B cell (primary cell): ENCODE data around the gene FRMD4A.

Source experiments
- EZH2 ChIP-seq: IDR thresholded peaks from 2 replicates; pipeline ENCODE4 v1.6.1; 2012; ENCODE audit warnings: borderline replicate concordance, low read depth, mild to moderate bottlenecking, moderate library complexity, low read length; ENCODE audit not compliant: insufficient read depth, poor library complexity, severe bottlenecking
- TF ChIP-seq, protein P1 (sequence below): fragments of 200-600 bp; IDR thresholded peaks from one replicate; pipeline ENCODE4 v1.8.0; 2022; ENCODE audit warnings: antibody characterized with exemption, mild to moderate bottlenecking

DNA sequence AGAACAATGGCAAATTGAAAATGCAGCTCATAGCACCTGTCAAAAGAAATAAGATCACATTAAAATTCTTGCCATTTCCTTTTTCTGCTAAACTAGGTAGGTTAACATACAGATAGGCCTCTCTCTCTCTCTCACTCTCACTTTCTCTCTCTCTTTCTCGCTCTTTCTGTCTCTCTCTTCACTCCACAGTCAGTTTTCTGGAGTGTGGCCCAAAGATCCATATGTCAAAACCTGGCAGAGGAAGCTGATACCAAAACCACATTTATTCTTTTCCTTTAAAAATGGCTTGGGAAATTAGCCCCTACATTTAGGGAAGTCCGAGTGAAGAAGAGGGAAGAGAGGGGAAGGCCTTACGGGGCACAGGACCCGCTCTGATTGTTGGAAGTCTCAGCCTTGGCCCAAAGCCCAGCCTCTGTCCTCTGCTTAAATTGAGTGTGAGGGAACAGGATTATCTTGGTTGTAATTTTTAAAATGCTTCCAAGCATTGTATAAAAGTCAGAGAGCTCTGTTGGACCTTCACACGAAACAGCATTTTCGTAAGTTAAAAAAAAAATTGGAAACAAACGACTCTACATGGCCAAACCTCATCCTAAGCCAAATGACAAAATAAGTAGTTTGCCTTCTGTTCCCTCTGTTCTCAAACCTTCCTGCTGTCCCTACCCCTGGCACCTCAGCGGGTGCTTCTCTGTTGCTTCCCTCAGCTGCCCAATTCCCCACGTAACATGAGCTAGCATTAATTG is 83.2 kb downstream of the FRMD4A start:
- TF ChIP-seq EZH2 = no peak
- TF ChIP-seq, protein P1, sequence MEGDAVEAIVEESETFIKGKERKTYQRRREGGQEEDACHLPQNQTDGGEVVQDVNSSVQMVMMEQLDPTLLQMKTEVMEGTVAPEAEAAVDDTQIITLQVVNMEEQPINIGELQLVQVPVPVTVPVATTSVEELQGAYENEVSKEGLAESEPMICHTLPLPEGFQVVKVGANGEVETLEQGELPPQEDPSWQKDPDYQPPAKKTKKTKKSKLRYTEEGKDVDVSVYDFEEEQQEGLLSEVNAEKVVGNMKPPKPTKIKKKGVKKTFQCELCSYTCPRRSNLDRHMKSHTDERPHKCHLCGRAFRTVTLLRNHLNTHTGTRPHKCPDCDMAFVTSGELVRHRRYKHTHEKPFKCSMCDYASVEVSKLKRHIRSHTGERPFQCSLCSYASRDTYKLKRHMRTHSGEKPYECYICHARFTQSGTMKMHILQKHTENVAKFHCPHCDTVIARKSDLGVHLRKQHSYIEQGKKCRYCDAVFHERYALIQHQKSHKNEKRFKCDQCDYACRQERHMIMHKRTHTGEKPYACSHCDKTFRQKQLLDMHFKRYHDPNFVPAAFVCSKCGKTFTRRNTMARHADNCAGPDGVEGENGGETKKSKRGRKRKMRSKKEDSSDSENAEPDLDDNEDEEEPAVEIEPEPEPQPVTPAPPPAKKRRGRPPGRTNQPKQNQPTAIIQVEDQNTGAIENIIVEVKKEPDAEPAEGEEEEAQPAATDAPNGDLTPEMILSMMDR = no peak
